GM12872 (cell line): ENCODE data around the gene ZNF597.

Experiments
- CTCF ChIP-seq: IDR thresholded peaks from 3 replicates; pipeline ENCODE4 v1.5.1; 2011; ENCODE audit warnings: low read depth, mild to moderate bottlenecking, low read length, moderate library complexity; ENCODE audit not compliant: insufficient read depth

The ZNF597 gene

GRCh38 chr16:3413730-3414379 is 29.4 kb downstream of the ZNF597 start:
- no peak for TF ChIP-seq CTCF

GRCh38 chr16:3408561-3409197 is 34.6 kb downstream of the ZNF597 start:
- no peak for TF ChIP-seq CTCF

GRCh38 chr16:3401719-3402397 is 41.4 kb downstream of the ZNF597 start:
- TF ChIP-seq CTCF = no peak

GRCh38 chr16:3400779-3401688 is 42.3 kb downstream of the ZNF597 start, which contains the start of the genes ZNF174 and ZSCAN32:
TSS of gene ZNF174 (plus strand) at chr16:3401215. CDS start at chr16:3402005, 790 bp downstream.
TSS of gene ZSCAN32 (minus strand) at chr16:3401004. CDS start at chr16:3397557, 3,447 bp downstream.
- no peak for TF ChIP-seq CTCF

- TF ChIP-seq CTCF = no peak
Observed at GRCh38 chr16:3400446-3400778, 42.9 kb downstream of the ZNF597 start.

GRCh38 chr16:3389663-3390338 is 53.5 kb downstream of the ZNF597 start:
- no peak for TF ChIP-seq CTCF
